ENCODE measurements around the gene LILRA5. TPM values are rescaled to one million over a fixed set of nuclear protein-coding genes. Genes with fewer than 3 reads are reported as not detected.

Gene LILRA5
- total and polyA plus RNA-seq, 10 of the 15 experiments (the other 5 are each of a cell fraction or from before 2014, with no cell fraction given), result 0.05 to 1.2 (median 0.36) TPM; not detected in 4

DNA sequence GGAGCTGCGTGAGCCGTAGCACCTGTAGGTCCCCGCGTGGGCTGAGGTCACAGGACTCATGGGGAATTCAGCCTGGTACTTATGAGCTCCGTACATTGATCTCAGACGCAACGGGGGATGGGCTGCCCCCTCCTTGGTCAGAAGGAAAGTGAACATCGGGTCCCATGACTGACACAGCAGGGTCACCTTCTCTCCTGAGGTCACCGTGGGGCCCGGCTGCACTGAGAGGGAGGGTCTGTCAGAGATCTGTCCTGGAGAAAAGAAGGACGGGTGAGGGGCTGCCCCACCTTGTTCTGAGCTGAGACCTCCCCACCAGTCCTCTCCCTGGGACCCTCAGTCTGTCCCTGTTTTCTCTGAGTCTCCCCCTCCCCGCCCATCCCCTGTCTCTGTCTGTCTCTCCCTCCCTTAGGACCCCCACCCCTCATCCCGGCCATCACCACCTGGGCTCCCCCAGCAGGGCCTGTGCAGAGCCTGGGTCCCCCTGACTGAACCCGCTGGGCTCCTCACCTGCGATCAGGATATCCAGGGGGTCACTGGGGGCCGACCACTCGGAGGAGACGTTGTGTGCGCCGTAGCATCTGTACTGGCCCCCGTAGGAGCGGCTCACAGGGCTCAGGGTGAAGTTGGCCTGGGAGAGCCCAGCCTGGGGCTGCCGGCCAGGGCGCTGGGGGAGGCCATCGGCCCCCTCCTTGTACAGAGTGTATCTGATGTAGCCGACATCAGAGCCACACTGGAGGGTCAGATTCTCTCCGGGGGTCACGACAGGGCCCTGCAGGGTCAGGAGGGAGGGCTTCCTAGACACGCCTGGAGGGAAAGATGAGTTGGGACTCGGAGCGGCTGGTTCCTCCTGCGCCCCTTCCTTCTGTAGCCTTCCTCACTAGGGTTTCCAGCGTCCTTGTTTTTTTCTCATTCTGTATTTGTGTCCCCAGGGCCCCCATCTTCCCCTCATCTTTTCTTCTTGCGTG, 24.2 kb upstream of the LILRA5 start (continued):
- TF ChIP-seq ZBTB33 (IDR thresholded peaks at IDR 0.05), result no peak
- no peak for TF ChIP-seq RAD51 (IDR thresholded peaks at IDR 0.05)
- TF ChIP-seq NR2F1 (conservative IDR thresholded peaks at IDR 0.05), result peak; percentile 39; the same call in 1 of the 2 replicates
- no peak for TF ChIP-seq E4F1 (IDR thresholded peaks at IDR 0.05; ENCODE audit: borderline replicate concordance, partially characterized antibody)
- no peak for TF ChIP-seq STAT3 (IDR thresholded peaks at IDR 0.05; ENCODE audit: low read depth, low read length)
- 0 out of 2 replicates have a peak, but pooled peaks have one; percentile 27 for TF ChIP-seq MLLT1 (IDR thresholded peaks at IDR 0.05)
- no peak for TF ChIP-seq ZZZ3 (IDR thresholded peaks at IDR 0.05; ENCODE audit: control insufficient read depth, insufficient read length, low read depth)
- TF ChIP-seq MAX (IDR thresholded peaks at IDR 0.05; ENCODE audit: low read depth, low read length), result no peak
- no peak for TF ChIP-seq LARP7 (IDR thresholded peaks at IDR 0.05)
- TF ChIP-seq HDAC6 (IDR thresholded peaks at IDR 0.05; ENCODE audit: unreplicated experiment), result no peak
- no peak for TF ChIP-seq MXI1 (IDR thresholded peaks at IDR 0.05; ENCODE audit: low read depth, low read length)
- TF ChIP-seq SP1 (IDR thresholded peaks at IDR 0.05; ENCODE audit: low read depth, low read length), result no peak
- no peak for TF ChIP-seq REST (IDR thresholded peaks at IDR 0.05; ENCODE audit: low read depth, low read length)
- no peak for TF ChIP-seq YBX1 (IDR thresholded peaks at IDR 0.05)
- no peak for TF ChIP-seq RAD21 (IDR thresholded peaks at IDR 0.05; ENCODE audit: insufficient read depth, low read depth, low read length)
- no peak for TF ChIP-seq SMAD1 (IDR thresholded peaks at IDR 0.05; ENCODE audit: low read depth, partially characterized antibody)
